ENCODE measurements around the gene RPL27A.
"Not testable (repeated sequence)": the region's sequence is repeated elsewhere in the genome, so short reads cannot be mapped to it uniquely, and the experiment has no call there.

Gene RPL27A

DNA sequence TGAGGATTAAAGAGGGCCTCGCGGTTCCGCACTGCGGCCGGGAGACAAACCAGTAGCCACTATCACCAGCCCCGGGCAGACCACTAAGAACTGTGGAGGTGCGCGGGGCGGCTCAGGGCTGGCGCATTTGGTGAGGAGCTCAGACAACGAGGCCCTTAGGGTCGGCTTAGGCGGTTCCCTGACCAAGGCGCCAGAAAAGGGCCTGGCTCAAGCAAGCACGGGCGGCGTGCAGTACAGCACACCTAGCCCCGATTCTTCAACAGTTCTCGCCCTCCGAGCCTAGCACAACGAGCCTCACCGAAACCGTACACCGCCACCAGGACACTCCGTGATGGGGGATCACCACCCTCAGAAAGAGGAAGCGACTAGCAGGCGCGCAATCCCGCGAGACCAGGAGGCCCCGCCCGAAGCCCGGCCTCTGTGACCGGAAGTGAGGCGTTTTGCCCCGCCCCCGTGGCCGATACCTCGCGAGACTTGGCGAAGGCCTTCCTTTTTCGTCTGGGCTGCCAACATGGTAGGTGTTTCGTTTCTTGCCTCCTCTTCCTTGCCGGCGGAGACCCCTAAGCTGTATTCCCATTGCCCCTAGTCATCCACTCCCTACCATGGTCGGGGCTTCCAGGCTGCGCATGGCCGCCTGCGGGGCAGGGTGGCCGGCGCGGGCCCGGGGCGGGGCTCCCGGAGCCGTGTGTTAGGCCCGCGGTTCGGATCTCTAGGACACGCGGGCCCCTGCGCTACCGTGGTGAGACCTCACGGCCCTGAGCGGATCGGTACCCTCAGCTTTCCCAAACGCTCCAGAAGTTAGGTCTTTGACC, at the start of gene RPL27A, which contains the start of gene TRIM66:
Gene RPL27A (plus strand): TSS at position 490 of the 812 bp plus-strand sequence. CDS start 22 bp downstream, at position 512.
Gene TRIM66 (minus strand): TSS at position 363 of the 812 bp plus-strand sequence. CDS start 10,391 bp downstream, outside the sequence.
- DNase-seq (ENCODE audit: low read depth) = peak; percentile 98

DNA sequence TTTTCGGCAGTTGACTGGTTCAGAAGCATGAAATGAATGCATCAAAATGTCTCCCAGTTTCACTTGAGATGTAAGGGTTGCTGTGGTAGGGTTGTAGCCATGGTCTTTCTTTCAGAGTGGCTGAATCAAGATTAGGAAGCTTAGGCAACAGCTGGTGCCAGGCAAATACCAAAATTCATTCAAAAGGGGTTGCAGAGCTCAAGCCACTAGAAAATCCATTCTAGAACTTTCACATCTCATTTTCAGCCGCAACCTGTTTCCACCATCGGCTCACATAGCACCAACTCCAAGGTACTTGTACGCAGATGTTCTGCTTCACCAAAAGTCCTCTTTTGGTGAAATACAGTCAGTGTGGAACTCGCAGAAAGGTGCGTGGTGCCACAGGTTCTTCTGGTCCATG, 48.1 kb upstream of the RPL27A start:
- no peak for DNase-seq (ENCODE audit: low read depth)

DNA sequence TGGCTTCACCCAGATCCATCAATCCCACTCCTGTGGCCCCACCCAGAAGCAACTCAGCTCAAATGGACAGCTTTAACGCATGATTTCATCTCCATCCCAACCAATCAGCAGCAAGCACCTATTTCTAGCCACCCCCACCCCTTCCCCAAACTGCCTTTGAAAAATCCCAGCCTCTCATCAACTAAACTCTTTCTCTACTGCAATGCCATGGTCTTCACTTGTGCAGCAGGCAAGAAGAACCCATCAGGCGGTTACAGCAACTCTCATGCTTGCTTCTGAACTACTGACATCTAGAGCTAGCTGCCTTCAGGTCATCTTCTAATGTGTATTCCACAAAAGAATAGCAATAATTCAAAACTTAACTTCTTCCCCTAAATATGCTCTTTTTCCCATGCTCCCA, 46.5 kb upstream of the RPL27A start:
- no peak for DNase-seq (ENCODE audit: low read depth)

DNA sequence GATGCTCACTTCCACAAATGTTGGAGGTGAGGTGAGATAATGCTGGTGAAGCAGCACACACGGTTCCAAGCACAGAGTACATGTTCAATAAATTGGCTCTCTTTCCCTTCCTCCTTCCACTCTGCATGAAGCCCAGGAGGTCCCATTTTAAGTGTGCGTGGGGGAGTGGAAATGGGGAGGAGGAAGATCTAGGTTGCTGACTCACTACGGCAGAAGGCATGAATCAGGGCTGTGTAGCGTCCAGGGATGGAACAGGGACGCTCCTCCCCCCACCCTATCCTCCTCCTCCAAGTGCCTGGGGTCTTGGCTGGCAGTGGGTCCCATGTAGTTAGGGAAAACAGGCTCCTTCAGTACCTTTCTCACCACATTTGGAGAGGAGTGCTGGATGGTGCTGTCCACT, 44.3 kb upstream of the RPL27A start:
- no peak for DNase-seq (ENCODE audit: low read depth)

DNA sequence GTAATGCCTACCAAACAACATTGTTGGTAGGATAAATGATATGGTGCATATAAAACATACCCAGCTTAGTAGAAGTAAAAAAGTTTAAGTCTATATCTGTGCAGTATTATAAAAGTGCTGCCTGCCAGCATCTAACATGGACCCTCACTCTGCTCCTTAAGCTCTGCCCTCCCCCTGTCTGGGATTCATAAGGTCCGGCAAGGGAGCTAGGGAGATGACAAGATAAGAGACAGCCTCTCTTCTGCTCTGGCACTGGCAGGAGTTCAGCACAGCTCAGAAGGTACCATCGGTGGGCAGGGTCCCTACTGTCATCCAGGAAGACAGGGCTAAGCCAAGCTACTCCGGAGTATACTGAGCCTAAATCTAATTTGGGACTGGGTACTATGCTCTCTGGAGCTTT, 42.9 kb upstream of the RPL27A start:
- no peak for DNase-seq (ENCODE audit: low read depth)

DNA sequence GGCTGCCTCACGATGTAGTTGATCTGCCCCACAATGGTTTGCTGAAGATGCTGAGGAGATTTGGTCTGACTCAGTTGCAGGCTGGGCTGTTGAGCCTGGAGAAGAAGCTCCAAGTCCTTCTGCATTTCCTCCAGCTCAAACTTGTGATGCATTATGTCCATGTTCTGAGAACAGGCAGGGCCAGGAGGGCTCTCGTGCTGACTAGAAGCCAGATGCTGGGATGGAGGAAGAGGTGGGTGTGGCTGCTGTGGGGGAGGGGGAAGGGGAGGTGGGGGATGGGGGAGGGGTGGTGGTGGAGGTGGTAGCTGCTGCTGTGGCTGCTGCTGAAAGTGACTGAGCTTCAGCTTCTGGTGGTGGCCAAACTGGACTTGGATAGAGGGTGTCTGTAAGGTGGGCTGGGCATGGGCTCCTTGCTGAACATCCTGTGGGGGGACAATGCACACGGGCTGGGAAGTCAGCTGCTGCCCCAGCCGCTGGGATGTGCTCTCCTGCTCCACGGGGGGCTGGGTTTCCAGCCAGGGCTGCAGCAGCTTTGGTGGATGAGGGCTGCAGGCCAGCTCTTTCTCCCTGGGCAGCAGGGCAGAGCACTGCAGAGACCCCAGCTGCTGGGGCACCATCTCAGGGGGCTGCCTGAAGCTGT, 42.2 kb upstream of the RPL27A start:
- DNase-seq (ENCODE audit: low read depth) = no peak

DNA sequence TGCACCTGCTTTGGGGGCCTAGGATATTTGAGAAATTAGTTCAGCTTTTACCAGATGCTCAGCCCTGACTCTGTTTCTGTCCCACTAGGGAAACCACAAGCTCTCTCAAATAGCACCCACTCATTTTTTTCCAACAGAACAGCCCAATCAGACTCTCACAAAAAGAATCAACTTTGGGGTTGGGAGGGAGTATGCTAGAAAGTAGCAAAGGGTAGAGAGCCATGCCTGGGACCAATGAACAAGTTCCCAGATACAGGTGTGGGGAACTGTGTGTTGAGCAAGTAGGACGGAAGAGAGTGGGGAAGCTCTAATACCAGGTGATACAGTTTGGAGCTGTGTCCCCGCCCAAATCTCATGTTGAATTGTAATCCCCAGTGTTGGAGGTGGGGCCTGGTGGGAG, 41.3 kb upstream of the RPL27A start:
- DNase-seq (ENCODE audit: low read depth) = no peak

DNA sequence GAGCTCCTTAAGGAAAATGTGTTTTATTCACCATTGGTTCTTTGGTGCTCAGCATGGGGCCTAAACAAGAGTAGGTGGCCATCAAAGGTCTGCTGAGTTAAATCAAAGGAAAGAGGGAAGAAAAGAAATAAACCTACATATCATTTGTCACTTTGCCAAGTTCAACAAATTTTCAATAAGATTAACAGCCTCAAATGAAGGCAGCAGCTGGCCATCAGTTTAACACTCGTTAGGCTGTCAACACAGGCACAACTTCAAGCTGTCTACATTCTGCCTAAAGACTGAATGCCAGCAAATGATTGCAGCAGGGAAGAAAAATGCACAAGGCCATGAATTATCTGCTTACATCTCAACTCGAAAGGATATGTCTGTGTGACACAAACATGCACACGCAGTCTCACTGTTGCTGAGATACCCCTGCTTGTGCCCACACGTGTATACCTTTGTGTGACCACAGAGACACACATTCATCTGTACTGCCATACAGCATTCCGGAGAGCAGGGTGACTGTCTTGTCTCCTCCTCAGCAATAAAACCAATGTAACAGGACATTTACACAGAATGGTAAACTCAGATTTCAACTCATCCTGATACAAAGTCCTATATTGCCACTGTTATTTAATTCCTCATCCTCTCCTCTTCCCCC, 40.3 kb upstream of the RPL27A start:
- DNase-seq (ENCODE audit: low read depth) = no peak

DNA sequence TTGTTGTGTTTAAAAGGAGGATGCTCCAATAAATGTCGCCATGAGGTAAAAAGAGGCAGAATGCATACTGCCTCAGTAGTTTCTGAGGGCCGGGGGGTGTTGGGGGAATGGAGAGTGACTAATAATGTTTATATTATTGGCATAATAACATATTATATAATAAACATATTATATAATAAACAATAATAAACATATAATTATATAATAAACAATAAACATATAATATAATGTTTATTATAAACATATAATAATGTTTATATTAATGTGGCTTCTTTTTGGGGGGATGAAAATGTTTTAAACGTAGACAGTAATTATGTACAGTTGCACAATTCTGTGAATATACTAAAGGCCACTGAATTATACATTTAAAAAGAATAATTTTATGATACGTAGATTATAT, 35.7 kb upstream of the RPL27A start:
- no peak for DNase-seq (ENCODE audit: low read depth)

DNA sequence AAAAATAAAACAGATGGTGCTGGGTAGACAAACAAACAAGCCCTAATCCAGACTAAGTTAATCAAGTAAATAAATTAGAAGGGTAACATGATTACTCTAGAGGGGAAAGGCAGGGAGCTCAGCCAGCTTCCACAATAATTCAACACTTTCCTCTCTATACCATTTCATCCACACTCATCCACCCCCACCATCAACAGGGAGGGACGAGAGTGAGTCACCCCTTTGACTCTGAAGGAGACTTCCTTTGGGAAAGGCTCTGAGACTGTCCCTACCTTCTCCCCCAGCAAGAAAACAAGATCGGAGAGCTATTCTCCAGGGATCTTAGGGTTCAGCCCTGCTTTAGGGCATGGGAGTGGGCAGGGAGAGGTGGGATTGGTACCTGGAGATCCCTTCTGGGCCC, 33.2 kb upstream of the RPL27A start:
- DNase-seq (ENCODE audit: low read depth) = no peak

DNA sequence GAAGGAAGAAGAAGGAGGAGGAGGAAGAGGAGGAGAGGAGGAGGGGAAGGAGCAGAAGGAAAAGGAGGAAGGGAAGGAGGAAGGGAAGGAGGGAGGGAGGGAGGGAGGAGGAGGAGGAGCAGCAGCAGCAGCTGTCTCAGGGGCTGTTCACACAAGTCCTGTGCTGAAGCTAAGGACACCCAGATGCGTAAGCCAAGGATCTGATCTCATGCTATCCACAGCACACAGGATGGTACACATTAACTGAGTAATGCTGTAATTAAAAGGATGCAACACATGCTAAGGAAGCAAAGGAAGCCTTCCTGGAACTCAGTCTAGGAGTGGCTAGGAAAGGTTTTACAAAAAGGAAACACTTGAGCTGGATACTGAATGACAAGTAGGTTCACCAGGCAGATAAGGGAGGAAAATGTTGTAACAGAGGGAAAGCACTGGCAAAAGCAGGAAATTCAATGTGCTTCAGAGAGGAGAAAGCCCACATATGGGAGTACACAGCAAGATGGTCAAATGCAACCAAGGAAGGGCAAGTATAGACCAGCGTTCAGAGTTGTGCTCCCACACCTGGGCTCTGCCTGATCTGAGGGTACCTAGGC, 32.1 kb upstream of the RPL27A start:
- no peak for DNase-seq (ENCODE audit: low read depth)

DNA sequence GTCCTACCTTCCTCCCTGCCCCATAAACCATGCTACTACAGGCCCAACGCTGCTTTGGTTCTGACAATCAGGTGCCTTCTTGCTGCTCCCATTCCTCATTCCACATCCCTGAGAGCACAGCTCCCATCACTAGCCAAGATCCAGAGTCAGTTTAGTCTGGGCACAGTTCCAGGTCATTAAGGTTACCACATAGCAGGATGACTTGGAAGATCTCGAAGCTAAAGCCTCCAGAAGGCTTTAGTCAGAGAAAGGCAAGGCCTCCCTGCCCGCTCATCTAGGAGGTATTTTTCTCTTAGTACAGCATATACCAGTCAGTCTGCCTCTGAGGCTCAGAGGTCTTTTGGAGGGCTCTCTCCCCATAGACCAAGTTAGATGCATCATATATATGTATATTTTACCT, 30.5 kb upstream of the RPL27A start:
- DNase-seq (ENCODE audit: low read depth) = no peak

DNA sequence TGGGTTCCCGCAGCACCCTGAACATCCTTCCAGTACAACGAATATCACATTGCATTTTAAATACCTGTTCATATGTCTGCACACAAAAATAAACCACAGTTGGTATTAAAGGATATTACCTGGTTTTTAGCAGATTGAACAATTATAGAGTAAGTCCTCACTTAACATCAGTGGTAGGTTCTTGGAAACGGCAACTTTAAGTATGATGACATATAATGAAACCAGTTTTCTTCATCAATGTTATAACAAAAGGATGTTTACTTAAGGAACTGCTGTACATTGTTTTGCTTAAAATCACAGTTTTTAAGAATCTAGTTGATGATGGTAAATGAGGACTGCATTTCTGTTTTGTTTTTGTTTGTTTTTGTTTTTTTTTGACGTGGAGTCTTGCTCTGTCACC, 28.1 kb upstream of the RPL27A start:
- DNase-seq (ENCODE audit: low read depth) = no peak

DNA sequence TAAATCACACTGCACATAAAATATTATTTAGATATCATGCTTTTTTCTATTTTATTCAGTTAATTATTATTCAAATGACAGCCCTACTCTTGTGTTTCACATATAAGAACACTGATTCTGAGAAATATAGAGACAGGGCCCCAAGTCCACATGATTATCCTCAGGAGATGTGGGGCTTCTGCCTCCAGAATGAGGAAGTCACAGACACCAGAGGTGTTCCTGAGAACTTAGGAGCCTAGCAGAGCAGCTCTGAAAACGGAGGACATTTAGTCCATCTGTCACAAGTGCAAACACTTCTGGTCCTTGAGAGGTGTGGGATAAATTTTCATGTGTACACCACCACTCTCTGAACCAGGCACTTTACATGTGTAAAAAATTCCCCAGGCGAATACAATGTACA, 26.3 kb upstream of the RPL27A start:
- DNase-seq (ENCODE audit: low read depth) = no peak

DNA sequence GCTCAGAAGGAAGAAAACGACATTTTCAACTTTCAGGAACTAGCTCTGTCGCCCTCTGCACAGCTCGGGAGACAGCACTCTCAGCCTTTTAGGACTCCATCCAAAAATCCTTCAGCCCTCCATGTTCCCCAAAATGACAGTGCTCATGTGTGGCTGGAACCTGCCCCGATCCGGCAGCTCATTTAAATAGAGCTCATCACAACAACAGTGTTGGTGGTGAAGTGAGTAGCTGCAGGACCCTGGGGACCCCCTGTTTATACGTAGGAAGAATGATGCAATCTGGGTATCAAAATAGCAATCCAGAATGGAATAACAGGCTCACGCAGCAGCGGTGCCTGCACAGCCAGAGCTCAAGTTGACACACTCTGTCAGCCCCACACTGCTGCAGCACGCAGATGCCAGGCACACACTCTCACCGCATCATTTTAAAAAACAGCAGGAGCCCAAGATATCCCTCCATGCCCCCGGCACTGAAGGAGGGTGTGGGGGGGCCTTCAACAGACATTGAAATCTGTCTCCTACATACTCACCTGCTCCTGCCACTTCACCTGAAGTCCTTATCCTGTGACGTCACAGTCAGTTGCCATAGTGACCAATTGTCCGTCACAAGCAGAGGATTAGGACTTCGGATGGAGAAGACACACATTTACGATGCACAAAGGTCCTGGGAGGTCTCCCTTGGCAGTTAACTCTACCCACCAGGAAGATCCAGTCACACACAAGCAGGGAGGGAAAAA, 24.1 kb upstream of the RPL27A start:
- no peak for DNase-seq (ENCODE audit: low read depth)

DNA sequence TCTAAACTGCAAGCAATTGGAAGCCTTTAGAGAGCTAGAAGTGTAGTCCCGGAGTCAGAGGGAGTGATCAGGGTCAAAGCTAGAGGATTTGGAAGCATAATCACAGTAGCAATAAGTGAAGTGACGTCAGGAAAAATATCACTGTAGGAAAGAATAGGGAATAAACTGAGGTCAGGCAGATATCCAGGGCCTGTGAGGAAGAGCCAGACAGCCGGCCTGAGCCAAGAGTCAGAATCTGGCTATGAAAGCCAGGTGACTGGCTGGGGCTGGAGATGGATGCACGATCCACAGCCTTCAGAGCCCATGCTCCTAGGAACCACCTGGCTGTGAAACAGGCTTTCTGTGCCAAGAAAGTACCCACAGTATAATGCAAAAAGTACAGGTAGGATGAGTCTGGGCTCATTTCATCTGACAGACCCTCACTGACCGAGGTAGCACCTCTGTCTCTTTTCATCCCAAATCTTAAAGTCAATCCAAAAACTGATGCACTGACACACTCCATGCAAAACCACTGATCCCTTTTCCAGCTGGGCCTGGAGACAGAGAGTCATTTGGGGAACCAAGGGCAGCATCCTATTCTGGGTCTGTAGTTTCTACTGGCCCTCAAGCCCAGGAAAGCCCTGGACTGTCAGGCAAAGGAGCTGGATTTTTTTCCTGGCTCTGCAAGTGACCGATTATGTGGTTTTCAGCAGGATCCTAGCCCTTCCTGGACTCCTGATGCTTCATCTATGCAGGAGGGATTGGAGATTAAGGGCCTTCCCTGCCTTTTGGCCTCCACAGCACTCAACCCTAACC, 21.4 kb upstream of the RPL27A start:
- no peak for DNase-seq (ENCODE audit: low read depth)

DNA sequence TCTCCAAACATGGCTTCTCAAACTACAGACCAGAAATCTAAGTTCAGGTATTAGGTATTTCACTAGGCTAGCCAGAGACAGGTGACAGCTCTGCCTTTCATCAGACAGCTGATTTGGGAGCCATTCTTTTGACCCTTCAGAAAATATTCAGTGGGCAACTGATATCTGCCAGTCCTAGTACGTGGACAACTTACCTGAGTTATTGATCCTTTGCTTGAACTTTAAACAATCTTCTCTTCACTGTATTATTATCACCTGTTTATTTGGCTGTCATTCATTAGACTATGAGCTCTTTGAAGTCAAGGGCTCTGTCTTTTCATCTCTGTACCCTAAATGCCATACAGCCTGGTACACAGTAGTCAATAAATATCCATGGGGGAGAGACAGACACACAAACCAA, 17.4 kb upstream of the RPL27A start:
- DNase-seq (ENCODE audit: low read depth) = no peak

DNA sequence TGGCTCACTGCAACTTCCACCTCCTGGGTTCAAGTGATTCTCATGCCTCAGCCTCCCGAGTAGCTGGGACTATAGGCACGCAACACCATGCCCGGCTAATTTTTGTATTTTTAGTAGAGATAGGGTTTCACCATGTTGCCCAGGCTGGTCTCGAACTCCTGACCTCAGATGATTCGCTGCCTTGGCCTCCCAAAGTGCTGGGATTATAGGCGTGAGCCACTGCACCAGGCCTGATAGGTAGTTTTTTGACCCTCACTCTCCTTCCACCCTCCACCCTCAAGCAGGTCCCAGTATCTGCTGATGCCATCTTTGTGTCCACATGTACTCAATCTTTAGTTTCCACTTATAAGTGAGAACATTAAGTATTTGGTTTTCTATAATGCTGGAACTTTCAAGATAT, 12.5 kb upstream of the RPL27A start:
- not testable (repeated sequence) for DNase-seq (ENCODE audit: low read depth)

DNA sequence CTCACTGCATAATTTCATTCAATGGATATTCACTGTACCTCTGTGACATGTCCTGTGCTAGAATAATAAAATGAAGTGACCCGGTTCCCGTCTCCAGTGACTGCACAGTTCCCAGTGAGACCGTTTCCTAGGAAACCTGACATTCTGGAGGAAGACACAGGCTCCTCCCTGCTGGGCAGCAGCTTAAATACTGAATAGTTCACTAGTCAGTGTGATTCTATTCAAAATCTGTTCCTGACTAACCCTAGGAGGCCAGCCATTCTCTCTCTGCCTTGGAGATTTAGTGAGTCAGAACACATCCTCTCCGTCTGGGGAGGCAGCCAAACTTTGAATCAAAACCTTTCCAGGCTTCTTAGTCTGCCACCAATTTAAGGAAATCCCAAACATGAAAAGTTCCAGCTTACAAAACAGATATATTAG, 11.4 kb upstream of the RPL27A start:
- no peak for DNase-seq (ENCODE audit: low read depth)

DNA sequence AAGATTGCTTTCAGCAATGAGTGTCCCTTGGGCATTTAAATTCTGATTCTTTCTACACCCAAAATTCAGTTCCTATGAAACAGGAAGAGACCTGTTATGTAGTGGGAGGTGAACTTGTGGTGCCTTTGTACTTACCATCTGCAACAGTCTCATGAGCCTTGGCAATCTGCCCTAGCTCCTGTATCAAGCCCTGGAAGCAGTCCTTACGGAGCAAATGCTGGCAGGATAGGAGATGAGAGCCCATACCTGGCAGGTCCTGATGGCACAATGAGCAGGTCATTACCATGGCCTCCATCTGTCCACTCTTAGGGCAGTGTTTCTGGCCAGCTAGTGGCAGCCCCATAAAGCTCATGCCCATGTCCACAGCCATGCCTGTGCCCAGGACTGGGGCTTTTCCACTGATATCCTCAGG, 10.9 kb upstream of the RPL27A start:
- no peak for DNase-seq (ENCODE audit: low read depth)

DNA sequence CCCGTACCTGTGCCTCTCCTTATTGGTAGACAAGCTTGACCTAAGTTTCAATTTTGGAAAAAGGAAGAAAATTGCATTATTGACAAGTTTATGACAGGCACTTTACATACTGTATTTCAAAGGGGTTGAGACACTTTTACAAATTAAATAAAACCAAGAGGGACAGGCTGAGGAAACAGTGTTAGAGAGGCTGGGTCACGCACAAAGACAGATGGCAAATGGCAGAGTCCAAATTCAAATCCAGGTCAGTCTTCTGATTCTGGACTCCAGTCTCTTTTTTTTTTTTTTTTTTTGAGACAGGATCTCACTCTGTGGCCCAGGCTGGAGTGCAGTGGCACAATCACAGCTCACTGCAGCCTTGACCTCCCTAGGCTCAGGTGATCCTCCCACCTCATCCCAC, 10.2 kb upstream of the RPL27A start:
- DNase-seq (ENCODE audit: low read depth) = no peak
